Stimulated activated CD8-positive, alpha-beta memory T cell treated with anti-CD3 and anti-CD28 coated beads, Interleukin-15, amount 100 ng/mL, for 4 hours (primary cell): ENCODE measurements around the gene TLR2.
A peak's percentile ranks its signal among the peaks of the same experiment; 100 is the strongest.

ENCODE experiments used
- DNase-seq, 2 donors: peaks; one replicate each; pipeline ENCODE4 v3.0.0-alpha.2; 2020; ENCODE audit warnings: low read depth in 2 of 2

Gene TLR2, protein sequence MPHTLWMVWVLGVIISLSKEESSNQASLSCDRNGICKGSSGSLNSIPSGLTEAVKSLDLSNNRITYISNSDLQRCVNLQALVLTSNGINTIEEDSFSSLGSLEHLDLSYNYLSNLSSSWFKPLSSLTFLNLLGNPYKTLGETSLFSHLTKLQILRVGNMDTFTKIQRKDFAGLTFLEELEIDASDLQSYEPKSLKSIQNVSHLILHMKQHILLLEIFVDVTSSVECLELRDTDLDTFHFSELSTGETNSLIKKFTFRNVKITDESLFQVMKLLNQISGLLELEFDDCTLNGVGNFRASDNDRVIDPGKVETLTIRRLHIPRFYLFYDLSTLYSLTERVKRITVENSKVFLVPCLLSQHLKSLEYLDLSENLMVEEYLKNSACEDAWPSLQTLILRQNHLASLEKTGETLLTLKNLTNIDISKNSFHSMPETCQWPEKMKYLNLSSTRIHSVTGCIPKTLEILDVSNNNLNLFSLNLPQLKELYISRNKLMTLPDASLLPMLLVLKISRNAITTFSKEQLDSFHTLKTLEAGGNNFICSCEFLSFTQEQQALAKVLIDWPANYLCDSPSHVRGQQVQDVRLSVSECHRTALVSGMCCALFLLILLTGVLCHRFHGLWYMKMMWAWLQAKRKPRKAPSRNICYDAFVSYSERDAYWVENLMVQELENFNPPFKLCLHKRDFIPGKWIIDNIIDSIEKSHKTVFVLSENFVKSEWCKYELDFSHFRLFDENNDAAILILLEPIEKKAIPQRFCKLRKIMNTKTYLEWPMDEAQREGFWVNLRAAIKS

DNA sequence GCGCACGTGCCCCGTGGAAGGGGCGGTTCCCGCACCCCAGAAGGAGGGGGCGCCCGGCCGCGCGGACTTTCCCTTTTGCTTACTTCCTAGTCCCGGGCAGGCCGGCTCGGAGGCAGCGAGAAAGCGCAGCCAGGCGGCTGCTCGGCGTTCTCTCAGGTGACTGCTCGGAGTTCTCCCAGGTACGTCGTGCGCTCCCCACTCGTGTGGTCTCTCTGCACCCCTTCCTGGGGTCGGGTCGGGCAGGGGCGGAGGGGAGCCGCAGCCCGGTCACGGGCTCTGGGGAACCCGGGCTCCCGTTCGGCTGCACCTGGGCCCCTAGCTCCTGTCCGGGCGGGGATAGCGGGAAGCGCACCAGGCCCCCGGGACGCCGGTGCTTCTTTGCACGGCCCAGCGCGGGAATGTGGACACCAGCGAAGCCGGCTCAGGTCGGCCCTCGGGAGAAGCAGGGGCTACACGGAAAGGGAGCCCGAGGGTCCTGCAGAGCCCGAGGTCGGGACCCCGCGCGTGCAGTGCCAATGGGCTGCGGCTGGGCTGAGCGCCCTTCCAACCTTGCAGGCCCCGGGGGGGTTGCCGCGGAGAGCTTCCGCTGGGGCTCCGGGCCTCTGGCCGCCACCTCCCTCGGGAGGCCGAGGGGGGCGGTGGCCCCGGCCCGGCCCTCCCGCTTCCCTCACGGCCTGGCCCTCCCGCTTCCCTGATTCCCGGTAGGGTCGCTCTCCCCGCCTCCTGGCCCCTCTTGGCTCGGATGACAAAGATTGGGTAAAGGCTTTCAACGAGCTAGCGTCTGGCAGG, at the start of gene TLR2:
Gene TLR2, plus strand, starts transcription at position 99 of the 789 bp plus-strand sequence. CDS start 18,628 bp downstream, outside the sequence.
- DNase-seq = peak; percentile 26 to 39

DNA sequence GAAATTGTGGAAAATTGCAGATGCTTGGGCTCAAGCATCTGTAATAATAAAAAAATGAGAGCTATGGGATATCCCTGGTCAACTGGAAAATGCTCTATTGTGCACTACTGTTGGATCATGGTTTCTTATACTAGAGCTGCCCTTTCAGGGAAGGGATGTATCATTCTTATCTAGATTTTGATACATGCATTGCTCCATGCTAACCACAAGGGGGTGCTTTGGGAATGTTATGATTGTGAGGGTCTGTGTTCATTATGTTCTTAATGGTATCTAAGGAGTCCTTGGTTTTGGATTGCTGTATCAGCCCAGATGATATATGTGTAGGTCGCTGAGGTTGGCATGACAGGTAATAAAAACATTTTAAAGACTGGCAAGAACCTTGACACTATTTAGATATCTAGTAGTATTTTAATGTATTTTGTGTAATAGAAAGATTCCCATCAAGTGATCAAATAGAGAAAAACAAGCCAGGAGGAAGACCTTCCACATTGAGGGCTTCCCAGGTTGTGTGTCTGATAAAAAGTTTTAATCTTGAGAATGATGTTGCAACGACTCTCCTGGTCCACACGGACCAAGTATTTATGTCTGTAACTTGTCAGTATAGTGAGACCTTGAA, 49.2 kb upstream of the TLR2 start:
- no peak for DNase-seq

DNA sequence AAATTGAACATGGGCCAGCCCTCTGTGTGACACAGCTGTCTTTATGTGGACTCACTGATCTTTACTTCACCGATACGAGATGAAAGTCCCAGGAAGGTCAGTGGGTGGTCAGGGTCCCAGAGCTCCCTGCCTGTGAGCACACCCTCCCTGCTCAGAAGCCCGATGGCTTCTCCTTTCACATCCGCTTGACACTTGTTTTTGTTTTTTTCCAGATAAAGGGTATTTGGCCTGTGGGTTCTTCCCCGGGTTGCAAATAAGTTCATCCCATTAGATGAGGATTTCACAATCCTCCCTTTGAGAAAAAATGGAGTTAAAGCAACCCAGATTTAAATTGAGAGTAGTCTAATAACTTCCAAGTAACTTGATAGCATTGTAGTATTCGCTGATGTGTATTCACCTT, 48.2 kb upstream of the TLR2 start:
- DNase-seq = no peak

DNA sequence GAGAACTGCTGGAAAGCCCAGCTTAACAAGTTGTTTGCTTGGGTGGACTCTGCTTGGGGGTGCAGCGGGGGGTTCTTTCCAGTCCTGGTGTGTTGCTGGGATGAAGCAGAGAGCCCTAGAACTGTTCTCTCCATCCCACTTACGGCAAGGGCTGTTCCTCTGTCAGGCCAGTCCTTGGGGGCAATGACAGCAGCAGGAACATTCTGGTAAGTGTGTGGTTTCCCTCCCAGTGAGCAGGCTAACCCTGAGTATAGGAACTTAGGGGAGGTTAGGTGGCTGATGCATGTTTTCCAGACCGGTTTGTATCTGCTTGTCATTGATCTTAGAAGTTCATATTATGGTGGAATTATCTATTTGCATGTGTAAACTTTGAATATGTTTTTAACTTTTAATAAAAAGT, 46.9 kb upstream of the TLR2 start:
- no peak for DNase-seq

DNA sequence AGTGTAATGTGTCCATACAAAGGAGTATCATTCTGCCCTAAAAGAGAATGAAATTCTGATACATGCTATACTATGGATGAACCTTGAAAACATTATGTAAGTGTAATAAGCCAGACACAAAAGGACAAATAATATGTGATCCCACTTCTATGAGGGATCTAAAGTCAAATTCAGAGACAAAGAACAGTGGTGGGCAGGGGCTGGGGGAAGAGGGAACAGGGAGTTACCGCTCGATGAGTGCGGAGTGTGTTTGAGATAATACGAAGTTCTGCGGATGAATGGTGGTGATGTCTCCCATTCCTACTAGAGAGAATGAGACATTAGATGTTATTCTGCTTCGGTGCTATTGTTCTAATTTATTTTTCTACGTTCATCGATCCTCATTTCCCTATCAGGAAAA, 46.1 kb upstream of the TLR2 start:
- no peak for DNase-seq

DNA sequence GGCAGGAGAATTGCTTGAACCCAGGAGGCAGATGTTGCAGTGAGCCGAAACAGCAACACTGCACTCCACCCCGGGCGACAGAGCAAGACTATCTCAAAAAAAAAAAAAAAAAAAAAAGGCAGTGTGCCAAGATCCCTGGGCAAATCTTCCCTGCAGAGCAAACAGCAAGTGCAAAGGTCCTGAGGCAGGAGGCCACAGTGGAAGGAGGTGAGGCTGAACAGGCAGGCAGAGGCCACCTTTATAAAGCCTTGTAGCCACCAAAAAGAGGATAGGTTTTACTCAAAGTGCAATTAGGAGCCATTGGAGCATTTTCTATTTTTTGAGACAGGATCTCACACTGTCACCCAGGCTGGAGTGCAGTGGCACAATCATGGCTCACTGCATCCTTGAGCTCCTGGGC, 45.1 kb upstream of the TLR2 start:
- DNase-seq = no peak

DNA sequence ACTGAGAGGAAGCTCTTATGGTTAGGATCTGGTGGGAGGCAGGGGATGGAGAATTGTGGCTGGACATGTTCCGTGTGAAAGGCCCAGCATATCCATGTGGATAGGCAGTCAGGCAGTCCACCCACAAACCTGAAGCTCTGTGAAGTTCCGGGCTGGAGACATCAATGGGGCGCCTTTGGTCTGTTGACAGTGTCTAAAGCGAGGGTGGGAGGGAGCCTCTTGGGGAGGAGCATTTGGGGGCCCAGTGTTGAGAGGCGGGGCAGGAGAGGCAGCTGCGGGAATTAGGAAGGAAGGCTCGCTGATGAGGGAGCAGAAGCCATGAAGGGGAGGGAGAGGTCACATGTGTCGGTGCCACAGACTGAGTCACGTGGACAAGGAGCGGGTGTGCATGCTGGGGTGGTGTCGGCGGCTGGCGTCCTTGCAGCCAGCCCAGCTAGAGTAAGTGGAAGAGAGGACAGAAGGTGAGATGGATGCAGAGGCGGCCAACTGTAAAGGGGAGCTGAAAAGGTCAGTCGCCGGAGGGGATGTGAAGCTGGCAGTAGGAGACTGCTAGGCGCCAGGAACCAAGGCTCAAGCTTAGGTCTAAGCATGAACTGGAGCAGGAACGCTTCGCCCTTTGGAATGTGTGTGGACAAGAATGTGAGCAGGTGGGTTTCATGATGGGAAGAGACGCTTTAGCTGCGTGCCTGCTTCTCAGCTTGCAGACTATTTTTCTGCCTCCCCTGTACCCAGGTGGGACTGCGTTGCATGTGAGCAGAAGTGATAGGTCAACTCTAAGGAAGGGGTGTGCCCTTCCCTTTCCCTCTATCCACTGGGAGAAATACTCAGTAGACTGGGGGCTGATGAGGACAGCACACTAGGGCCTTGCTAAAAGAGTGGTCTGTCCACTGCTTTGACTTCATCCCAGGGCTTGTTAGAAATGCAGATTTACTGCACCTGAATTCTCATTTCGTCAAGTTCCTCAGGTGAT, 44.0 kb upstream of the TLR2 start:
- DNase-seq = no peak

DNA sequence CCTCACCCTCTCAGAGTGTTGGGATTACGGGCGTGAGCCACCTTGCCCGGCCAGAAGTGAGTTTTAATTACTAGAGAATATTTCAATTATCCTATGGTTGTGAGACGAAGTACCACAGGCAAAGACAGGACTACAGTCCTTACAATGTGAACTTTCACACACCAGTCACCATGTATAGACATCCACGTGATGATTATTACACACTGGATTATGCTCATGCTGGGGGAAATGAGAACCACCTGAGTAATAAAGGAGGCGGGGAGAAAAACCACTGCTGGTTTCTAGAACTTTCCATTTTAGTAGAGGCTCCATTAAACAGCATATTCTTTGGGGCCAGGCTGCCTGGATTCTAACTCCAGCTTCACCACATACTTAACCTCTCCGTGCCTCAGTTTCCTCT, 42.5 kb upstream of the TLR2 start:
- no peak for DNase-seq

DNA sequence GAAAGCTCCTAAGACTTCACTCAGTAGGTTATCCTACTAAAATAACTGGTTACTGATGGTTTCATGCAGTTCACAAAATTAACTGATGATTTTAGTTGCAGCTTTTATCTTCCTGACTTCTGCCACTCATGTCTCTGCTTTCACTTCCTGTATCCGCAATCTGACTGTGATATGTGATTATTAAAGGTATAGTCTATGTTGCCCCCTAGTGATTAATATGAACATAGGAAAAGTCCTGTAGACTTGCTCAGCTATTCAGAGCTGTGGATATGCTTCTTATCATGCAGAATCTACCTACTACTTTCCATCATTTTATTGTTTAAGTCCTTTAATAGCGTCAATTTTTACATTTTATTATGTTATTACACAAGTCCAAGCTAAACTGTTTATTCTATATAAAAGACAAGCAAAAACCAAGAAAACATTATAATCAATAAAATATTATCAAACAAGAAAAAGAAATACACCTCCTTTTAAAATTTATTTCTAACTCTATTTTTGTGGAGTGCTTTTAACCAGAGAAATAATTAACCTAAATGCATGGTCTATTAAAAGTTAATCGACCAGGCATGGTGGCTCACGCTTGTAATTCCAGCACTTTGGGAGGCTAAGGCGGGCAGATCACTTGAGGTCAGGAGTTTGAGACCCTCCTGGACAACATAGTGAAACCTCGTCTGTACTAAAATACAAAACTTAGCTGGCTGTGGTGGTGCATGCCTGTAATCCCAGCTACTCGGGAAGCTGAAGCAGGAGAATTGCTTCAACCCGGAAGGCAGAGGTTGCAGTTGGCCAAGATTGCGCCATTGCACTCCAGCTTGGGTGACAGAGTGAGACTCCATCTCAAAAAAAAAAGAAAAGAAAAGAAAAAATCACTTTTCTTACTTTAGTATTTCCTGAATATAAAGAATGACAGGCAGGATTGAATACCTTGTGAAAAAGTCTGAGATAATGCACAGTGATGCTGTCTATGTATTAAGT, 40.4 kb upstream of the TLR2 start:
- DNase-seq = no peak

DNA sequence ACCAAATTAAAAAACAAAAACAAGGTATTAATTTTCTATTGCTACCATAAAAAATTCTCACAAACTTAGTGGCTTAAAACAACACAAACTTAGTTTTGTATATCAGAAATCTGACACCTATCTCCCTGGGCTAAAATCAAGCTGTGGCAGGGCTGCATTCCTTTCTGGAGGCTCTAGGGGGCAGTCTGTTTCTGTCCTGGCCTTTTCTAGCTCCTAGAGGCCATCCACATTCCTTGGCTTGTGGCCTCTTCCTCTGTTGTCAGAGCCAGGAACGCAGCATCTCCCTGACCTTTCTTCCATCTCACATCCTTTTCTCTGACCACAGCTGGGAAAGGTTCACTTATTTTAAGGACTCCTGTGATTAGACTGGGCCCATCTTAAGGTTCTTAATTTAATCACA, 38.9 kb upstream of the TLR2 start:
- DNase-seq = no peak

DNA sequence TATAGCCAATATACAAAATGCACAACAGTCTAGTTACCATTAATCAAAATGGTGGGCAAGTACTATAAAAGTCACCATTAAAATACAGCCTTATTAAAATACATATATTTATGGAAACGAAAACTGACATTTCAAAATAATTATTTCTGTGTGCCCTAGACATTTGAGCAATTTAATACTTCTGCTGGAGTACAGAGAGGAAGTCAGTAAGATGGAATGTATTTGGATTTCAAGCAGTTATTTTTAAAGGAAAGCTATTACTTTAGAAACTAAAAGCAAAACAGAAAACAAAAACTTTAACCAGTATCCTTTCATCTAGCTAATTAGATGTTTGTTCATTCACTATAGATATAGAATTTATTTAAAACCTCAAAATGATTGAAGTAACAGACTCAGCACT, 37.8 kb upstream of the TLR2 start:
- no peak for DNase-seq

DNA sequence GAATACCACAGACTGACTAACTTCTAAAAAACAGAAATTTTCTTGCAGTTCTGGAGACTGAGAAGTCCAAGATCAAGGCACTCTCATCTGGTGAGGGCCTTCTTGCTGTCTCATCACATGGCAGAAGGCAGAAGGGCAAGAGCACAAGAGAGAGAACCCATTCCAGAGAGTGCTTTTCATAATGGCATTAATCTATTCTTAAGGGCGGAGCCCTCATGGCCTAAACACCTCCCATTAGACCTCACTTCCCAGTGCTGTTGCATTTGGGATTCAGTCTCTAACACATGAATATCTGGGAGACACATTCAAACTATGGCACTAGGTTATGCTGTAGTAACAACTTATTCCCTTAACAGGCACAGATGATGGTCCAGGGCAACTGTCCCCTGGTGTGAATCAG, 37.1 kb upstream of the TLR2 start:
- DNase-seq = no peak

DNA sequence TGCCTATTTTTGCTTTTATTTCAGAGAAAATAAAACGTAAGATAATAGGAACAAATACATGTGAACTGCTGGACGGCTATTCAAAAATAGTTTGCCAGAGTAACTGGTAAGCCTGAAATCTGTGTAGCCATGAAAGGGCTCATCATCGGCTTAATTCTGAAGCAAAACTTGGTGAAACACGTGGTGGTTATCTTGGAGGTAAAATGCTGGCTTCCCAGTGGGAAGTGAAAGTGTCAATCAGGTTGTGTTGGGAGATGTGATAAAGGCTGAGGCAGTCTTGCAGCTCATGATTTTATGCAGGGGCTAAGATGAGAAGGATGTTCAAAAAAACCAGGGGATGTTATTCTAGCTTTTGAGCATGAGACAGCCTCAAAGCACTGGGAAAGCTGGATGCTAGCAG, 36.1 kb upstream of the TLR2 start:
- DNase-seq = no peak

DNA sequence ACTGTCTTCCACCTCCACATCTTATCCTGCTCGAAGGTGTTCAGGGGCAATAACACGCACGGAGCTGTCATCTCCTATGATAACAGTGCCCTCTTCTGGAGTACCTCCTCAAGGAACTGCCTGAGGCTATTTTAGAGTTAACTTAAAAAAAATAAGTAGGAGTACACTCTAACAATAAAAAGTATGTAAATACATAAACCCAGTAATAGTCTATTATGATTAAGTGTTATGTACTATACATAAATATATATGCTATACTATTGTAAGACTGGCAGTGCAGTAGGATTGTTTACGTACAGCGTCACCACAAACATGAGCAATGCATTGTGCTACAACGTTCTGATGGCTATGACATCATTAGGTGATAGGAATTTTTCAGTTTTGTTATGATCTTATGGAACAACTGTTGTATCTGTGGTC, 34.5 kb upstream of the TLR2 start:
- no peak for DNase-seq

DNA sequence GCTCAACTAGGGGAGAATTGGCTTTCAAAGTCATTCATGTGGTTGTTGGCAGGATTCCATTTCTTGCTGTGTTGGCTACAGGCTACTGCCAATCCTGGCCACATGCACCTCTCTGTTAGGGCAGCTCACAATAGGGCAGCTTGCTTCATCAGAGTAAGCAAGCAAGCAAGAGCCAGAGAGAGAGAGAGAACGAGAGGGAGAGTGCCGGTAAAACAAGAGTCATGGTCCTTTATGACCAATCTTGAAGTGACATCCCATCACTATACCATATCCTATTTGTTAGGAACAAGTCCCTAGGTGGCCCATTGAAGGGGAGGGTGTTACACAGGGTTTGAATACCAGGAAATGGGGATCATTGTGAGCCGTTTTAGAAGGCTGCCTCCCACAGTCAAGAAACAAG, 33.0 kb upstream of the TLR2 start:
- DNase-seq = no peak

DNA sequence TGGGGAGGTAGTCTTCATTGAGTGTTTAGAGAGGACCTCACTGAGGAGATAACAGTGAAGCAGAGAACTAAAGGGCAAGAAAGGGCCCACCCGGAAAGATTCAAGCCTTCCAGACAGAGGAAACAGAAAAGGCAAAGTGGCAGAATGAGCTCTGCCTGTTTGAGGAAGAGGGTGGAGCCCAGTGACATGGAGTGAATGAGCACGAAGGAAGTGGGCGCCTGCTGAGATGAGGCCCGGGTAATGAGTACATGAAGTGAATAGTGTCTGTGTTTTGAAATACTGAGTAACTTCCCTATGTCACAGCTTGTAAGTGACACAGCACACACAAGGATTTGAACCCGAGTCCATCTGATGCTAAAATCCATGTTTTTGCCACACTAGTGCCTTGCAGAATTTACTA, 32.5 kb upstream of the TLR2 start:
- peak in 1 of 2 donors; percentile 11 for DNase-seq

DNA sequence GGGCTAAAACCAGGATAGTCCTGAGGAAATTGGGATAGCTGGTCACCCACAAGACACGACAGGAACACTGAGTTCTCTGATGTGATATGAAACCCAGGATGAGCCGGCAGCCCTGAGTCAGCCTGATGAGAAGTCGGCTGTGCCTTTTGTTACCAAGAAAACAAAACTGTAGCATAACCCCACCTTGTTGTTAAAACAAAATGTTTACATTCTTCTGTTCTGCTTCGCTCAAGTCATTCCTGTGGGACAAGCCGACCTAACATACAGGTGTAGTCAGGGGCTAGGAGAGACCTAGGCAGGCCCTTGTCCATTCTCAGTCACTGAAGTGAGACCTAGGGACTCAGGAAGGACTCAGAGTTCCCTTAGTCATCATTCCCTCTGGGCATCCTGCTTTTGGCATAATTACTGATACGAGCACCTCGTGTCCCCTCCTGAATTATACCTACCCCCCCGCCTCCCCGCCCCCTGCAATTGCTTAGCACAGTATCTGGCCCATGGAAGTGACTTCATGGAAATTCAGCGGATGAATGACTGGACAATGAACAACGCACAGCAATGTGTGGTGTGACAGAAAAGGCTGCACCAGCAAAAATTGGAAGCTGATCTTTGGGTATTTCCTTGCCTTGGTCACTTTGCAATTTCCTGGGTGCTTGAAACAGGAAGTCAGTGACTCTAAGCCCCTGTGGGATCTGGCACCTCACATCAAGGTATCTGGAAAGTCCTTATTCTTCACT, 31.9 kb upstream of the TLR2 start:
- no peak for DNase-seq

DNA sequence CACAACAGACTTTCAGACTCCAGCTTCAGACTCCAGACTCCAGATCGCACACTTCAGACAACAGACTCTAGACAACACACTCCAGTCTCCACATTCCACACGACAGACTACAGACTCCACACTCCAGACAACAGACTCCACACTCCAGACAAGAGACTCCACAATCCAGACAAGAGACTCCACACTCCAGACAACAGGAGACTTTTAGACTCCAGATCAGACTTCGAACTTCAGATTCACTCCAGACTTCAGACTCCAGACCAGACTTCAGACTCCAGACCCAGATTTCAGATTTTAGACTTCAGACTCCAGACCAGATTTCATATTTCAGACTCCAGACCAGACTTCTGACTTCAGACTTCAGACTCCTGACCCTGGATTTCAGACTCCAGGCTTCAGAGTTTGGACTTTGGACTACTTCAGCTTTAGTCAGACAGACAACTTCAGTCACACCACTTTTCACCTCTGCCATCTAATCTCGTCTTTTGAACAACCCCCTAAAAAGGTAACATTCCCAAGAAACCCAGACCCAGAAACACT, 29.0 kb upstream of the TLR2 start:
- no peak for DNase-seq

DNA sequence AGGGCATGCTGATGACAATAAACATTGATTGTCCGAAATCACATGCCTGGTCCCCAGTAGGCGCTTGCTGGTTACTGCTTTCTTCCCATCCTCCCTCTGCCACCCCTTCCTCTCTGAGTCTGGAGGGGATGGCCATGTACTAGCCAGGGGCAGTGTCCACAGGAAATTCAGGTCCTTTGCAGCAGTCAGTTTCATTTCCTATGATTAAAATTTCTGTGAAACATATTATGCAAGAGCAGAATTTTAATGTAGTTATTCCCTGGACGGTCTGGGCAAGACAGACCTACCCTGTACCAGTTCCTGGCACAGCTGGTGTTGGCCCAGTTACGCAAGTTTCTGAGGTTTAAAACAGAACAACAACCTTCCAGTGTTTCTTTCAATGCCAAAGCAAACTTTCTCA, 28.2 kb upstream of the TLR2 start:
- no peak for DNase-seq
